Smooth muscle cell (in vitro differentiated cells): Measurements from ENCODE around the gene PNN. TPM values are rescaled to one million over a fixed set of nuclear protein-coding genes. Genes with fewer than 3 reads are reported as not detected.

ENCODE experiments used
- DNase-seq: peaks from one replicate; lab custom pipeline; 2025; ENCODE audit not compliant: unreplicated experiment; lab: John Stamatoyannopoulos, UW
- H2AFZ ChIP-seq: fragments of 200-600 bp; sonication (generic); 2 replicates; pipeline ENCODE4 v1.6.0; 2016; ENCODE audit warnings: antibody characterized with exemption, low read depth, mild to moderate bottlenecking
- H3F3A ChIP-seq: fragments of 200-600 bp; sonication (generic); 2 replicates; pipeline ENCODE4 v1.6.0; 2017; ENCODE audit warnings: antibody characterized with exemption, low read depth
- H3K27ac ChIP-seq: fragments of 200-600 bp; sonication (generic); 2 replicates; pipeline ENCODE4 v1.5.1; 2016; ENCODE audit warnings: low read depth, mild to moderate bottlenecking
- H3K27me3 ChIP-seq: fragments of 200-600 bp; sonication (generic); 2 replicates; pipeline ENCODE4 v1.6.1; 2016; ENCODE audit warnings: low read depth, mild to moderate bottlenecking
- H3K36me3 ChIP-seq: fragments of 200-600 bp; sonication (generic); 2 replicates; pipeline ENCODE4 v1.5.1; 2016; ENCODE audit warnings: low read depth
- H3K4me1 ChIP-seq: fragments of 200-600 bp; sonication (generic); 2 replicates; pipeline ENCODE4 v1.5.1; 2016; ENCODE audit warnings: low read depth
- H3K4me2 ChIP-seq: fragments of 200-600 bp; sonication (generic); 2 replicates; pipeline ENCODE4 v1.6.0; 2016; ENCODE audit warnings: mild to moderate bottlenecking
- H3K4me3 ChIP-seq: fragments of 200-600 bp; sonication (generic); 2 replicates; pipeline ENCODE4 v1.5.1; 2016; ENCODE audit warnings: mild to moderate bottlenecking
- H3K79me2 ChIP-seq: fragments of 200-600 bp; sonication (generic); 2 replicates; pipeline ENCODE4 v1.6.0; 2016; ENCODE audit warnings: low read depth, mild to moderate bottlenecking
- H3K9ac ChIP-seq: fragments of 200-600 bp; sonication (generic); 2 replicates; pipeline ENCODE4 v1.6.0; 2016; ENCODE audit warnings: low read depth
- H3K9me3 ChIP-seq: fragments of 200-600 bp; sonication (generic); replicated peaks from 2 replicates; pipeline ENCODE4 v1.5.1; 2016; ENCODE audit warnings: low read depth
- H4K20me1 ChIP-seq: fragments of 200-600 bp; sonication (generic); 2 replicates; pipeline ENCODE4 v1.6.0; 2016; ENCODE audit warnings: low read depth
- CTCF ChIP-seq: fragments of 200-600 bp; sonication (generic); IDR thresholded peaks from 2 replicates; pipeline ENCODE4 v1.5.1; 2017; ENCODE audit warnings: borderline replicate concordance, mild to moderate bottlenecking, antibody characterized with exemption; ENCODE audit not compliant: insufficient read depth, poor library complexity, severe bottlenecking
- WGBS: methylation state at CpG from one replicate; pipeline ENCODE4 v1.1.7; 2016; ENCODE audit warnings: low lambda C conversion rate; 5-methylcytosine and 5-hydroxymethylcytosine counted together
- polyA plus RNA-seq: library from polyadenylated mRNA; unstranded; fragments of >200 nt; fragmentation: Nextera tagmentation; extraction: Ambion mirVana; gene quantifications from 2 replicates; pipeline ENCODE4 v1.2.1, GENCODE V29; 2016
- total RNA-seq: library from RNA; depleted of rRNA; stranded (reverse); fragments of >200 nt; gene quantifications from 2 replicates; pipeline ENCODE4 v1.2.3, GENCODE V29; 2014

Gene PNN
- total and polyA plus RNA-seq, 2 experiments from 2014 or later: 26.0 to 30.7 TPM

- H3K27ac ChIP-seq: no peak overlapping the region
- peaks cover 53% of the 10 kb centered on the region for H3F3A ChIP-seq
- H3K4me3 ChIP-seq: no peak overlapping the region
- H3K9ac ChIP-seq: no peak overlapping the region
- peaks cover 15% of the 10 kb centered on the region for H3K4me1 ChIP-seq
- 99% methylated on average over 5 of the region's 5 CpGs for WGBS
- no peak overlapping the region for H3K4me2 ChIP-seq
- H3K9me3 ChIP-seq: no peaks in the 10 kb centered on the region
- H3K79me2 ChIP-seq: peaks cover 50% of the 10 kb centered on the region
- DNase-seq: no peak
- H2AFZ ChIP-seq: no peak overlapping the region
- H4K20me1 ChIP-seq: peaks cover 73% of the 10 kb centered on the region
- no peaks in the 10 kb centered on the region for H3K27me3 ChIP-seq
- peaks cover 60% of the 10 kb centered on the region for H3K36me3 ChIP-seq
- TF ChIP-seq CTCF: no peak
Observed at GRCh38 chr14:39180553-39180952, 5.5 kb downstream of the PNN start.

- WGBS: 96% methylated on average over 7 of the region's 7 CpGs
- H3K9me3 ChIP-seq: no peaks in the 10 kb centered on the region
- H3F3A ChIP-seq: peaks cover 53% of the 10 kb centered on the region
- H3K79me2 ChIP-seq: peaks cover 43% of the 10 kb centered on the region
- peaks cover 67% of the 10 kb centered on the region for H4K20me1 ChIP-seq
- no peak overlapping the region for H3K4me2 ChIP-seq
- DNase-seq: no peak
- H3K27ac ChIP-seq: no peak overlapping the region
- peaks cover 60% of the 10 kb centered on the region for H3K36me3 ChIP-seq
- no peaks in the 10 kb centered on the region for H3K27me3 ChIP-seq
- H2AFZ ChIP-seq: no peak overlapping the region
- peaks cover 13% of the 10 kb centered on the region for H3K4me1 ChIP-seq
- no peak for TF ChIP-seq CTCF
- no peak overlapping the region for H3K9ac ChIP-seq
- H3K4me3 ChIP-seq: no peak overlapping the region
Observed at GRCh38 chr14:39181026-39181692, 6.1 kb downstream of the PNN start.

- no peak overlapping the region for H3K9ac ChIP-seq
- peaks cover 8% of the 10 kb centered on the region for H3K4me1 ChIP-seq
- TF ChIP-seq CTCF: no peak
- peaks cover 62% of the 10 kb centered on the region for H4K20me1 ChIP-seq
- H3K9me3 ChIP-seq: no peaks in the 10 kb centered on the region
- H3K27ac ChIP-seq: no peak overlapping the region
- peaks cover 59% of the 10 kb centered on the region for H3K36me3 ChIP-seq
- WGBS: 94% methylated on average over 5 of the region's 5 CpGs
- peaks cover 38% of the 10 kb centered on the region for H3K79me2 ChIP-seq
- H3K4me3 ChIP-seq: no peak overlapping the region
- H3F3A ChIP-seq: peaks cover 53% of the 10 kb centered on the region
- no peaks in the 10 kb centered on the region for H3K27me3 ChIP-seq
- H3K4me2 ChIP-seq: no peak overlapping the region
- H2AFZ ChIP-seq: no peak overlapping the region
- DNase-seq: no peak
Observed at GRCh38 chr14:39181693-39182047, 6.6 kb downstream of the PNN start.
